KOPT-K1 (cell line): ENCODE measurements around the gene TLR10.
"Not testable (repeated sequence)": the region's sequence is repeated elsewhere in the genome, so short reads cannot be mapped to it uniquely, and the experiment has no call there.

Experiments used
- H3K27ac ChIP-seq: fragments of 200-600 bp; sonication (generic); 2 replicates; pipeline ENCODE4 v1.5.1; 2016; ENCODE audit warnings: antibody characterized with exemption, mild to moderate bottlenecking, low read depth, low read length; ENCODE audit not compliant: poor library complexity, severe bottlenecking
- H3K36me3 ChIP-seq: fragments of 200-600 bp; sonication (generic); 2 replicates; pipeline ENCODE4 v1.5.1; 2017; ENCODE audit warnings: antibody characterized with exemption, mild to moderate bottlenecking, low read length, moderate library complexity; ENCODE audit not compliant: insufficient read depth
- H3K9me3 ChIP-seq: fragments of 200-600 bp; sonication (generic); 2 replicates; pipeline ENCODE4 v1.5.1; 2017; ENCODE audit warnings: antibody characterized with exemption, low read length, mild to moderate bottlenecking; ENCODE audit not compliant: insufficient read depth, poor library complexity, severe bottlenecking

Gene TLR10

DNA sequence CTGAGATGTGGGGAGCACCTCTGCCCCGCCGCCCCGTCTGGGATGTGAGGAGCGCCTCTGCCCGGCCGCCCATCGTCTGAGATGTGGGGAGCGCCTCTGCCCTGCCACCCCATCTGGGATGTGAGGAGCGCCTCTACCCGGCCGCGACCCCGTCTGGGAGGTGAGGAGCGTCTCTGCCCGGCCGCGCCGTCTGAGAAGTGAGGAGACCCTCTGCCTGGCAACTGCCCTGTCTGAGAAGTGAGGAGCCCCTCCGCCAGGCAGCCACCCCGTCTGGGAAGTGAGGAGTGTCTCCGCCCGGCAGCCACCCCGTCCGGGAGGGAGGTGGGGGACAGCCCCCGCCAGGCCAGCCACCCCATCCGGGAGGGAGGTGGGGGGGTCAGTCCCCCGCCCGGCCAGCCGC, 24.7 kb upstream of the TLR10 start:
- H3K36me3 ChIP-seq, H3K27ac ChIP-seq: not testable (repeated sequence)
- H3K9me3 ChIP-seq, result peaks cover 12% of the 10 kb centered on the region

DNA sequence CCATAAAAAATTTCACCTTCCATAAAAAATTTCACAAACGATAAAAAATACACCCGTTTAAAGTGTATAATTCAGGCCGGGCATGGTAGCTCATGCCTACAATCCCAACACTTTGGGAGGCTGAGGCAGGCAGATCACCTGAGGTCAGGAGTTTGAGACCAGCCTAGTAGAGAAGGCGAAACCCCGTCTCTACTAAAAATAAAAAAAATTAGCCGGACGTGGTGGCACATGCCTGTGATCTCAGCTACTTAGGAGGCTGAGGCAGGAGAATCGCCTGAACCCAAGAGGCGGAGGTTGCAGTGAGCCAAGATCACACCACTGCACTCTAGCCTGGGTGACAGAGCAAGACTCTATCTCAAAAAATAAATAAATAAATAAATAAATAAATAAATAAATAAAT, 23.5 kb upstream of the TLR10 start:
- not testable (repeated sequence) for H3K27ac ChIP-seq, H3K36me3 ChIP-seq
- H3K9me3 ChIP-seq, result peaks cover 23% of the 10 kb centered on the region

DNA sequence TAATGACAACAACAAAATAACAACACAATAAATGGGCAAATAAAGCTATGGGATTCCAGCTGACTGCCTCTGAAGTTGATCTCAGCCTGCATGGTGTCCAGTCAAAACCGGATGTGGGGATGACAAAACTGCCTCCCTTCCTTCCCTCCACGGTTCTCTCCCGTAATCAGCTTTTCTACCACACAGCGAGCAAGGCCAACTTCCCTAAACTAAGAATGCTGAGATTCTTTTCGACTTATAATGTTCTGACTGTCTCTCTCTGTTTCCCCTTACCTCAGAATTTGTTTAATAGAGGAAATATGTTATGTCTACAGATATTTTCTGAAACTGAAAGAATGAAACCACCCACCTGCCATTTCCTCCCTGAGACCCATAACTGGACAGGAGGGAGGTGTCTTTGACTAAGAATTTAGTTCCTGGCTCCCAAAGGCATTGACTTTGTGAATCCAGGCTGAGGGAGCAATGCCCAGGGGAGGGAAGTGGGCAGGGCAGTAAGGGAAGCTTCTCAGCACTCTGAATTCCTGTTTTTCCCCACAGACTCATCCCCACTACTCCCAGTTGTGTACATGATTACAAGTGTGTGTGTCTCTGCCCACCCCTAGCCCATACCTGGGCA, 22.8 kb upstream of the TLR10 start:
- Histone ChIP-seq H3K9me3 (peaks cover 24% of the 10 kb centered on the region), H3K27ac (no peak overlapping the region), H3K36me3 (no peaks in the 10 kb centered on the region)

DNA sequence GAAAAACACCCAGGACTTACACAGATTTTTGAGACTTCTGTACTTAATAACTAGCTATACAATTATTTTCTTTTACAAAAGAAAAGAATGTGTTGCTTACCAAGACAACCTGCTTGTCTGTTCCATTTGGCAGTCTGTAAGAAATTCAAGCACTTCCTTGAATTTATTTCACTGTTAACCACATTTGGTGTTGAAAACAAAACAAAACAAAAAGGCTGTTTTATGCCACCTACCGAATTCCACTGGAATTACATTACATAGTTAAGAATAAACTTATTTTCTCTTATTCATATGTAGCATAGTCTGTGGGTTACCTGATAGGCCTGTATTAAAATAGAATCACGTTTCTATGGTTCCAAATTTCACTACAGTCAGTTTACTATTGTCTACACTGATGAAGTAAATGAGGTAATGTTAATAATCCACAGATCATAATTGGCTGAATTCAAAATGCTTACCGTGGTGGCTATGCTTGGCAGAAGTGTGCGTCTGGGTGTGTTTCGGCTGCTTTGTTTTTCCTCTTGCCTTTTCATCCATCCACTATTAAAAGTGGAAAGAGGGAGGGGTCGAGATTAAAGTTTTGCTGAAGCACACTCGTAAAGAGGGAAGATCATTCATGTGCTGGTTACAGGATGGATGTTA, 22.0 kb upstream of the TLR10 start, which contains the start of gene TLR1:
TLR1 (minus strand) TSS at position 138 of the 642 bp plus-strand sequence. CDS start 5,960 bp downstream, outside the sequence.
- Histone ChIP-seq H3K27ac (no peak within 1 kb of the TSS), H3K9me3 (peaks cover 24% of the 10 kb centered on the region)

DNA sequence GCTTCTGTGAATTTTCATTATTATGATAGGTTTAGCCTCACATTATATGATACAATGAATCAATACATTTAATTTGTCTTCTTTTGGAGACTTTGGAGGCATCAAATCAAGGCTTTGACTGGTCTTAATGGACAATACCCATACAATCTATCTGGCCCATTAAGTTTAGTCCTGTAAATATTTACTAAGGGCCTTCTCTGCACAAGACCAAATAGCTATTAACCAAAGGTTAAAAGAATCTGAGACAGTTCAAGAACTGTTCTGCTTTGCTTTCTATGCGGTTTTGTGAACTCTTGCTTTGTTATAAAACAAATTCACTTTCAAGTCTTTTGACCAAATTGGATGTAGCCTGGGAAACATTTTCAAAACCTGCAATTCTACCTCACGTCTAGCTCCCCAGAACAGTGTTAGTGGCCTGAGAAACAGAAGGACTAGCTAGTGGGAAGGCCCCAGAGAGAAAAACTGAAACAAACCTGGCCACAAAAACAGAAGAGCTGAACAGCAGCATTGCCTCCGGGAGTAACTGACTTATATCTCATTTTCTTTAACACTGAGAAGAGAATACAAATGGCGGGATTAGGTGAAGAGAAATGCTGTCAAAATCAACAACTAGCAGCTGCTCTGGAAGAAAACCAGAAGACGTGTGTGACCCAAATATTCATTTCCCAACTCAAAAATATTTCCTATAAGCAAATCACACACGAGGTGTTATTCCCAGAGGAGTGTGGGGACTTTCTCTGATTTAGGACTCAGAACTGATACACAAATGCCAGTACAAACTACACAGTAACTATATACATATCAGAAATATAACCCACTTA, 21.3 kb upstream of the TLR10 start:
- H3K36me3 ChIP-seq, result no peaks in the 10 kb centered on the region
- H3K27ac ChIP-seq, result no peak overlapping the region
- H3K9me3 ChIP-seq, result peaks cover 24% of the 10 kb centered on the region

More for the DNA sequence above, 22.0 kb upstream of the TLR10 start, which contains the start of gene TLR1:
- no peaks in the 10 kb centered on the region for H3K36me3 ChIP-seq

DNA sequence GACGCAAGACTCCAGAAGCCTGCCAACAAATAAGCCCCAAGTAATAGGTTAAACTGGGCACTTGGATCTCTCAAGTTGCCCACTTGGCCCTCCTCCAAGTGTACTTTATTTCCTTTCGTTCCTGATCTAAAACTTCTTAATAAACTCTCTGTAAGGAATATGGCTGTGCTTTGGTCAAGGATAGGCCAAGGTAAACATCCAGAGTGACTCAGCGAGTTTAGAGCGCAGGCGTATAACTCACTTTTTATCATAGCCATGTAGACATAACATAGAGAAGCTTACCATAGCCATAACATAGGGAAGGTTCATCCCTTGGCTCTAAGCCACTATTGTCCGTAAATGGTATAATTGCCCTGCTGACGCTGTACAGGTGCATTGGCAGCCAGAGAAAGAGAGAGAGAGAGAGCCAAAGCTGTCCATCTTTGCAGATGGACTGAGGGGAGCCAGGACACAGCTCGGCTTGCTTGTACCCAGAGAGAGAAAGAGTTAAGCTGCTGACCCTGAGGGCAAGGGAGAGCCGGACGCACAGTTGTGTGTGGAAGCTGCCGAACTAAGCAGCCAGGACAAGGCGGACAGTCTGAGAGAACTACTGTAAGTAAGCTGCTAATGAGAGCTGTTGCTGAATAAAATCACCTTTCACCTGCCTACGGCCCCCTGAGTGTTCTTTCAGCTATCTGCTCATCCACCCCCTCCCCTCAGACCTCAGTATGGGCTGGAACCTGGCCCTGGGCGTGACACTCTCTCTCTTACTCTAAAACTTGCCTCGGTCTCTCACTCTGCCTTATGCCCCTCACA, 20.0 kb upstream of the TLR10 start:
- Histone ChIP-seq H3K36me3 (no peaks in the 10 kb centered on the region), H3K9me3 (peaks cover 24% of the 10 kb centered on the region), H3K27ac (no peak overlapping the region)

DNA sequence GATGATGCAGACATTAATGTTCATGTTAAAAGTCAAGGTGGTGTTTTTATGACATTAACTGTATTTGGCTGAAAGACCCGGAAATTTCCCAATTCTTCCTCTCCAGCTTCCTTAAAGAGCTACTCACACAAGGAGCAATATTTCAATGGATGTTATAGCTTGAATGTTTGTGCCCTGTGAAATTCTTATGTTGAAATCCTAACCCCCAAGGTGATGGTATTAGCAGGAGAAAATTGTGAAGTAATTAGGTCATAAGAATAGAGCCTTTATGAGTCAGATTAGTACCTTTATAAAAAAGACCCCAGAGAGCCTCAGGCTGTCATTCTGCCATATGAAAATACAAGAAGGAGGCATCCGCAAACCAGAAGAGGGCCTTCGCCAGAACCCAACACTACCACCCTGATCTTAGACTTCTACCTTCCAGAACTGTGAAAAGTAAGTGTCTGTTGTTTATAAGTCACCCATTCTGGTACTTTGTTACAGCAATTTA, 18.2 kb upstream of the TLR10 start:
- no peak overlapping the region for H3K27ac ChIP-seq
- H3K36me3 ChIP-seq, result no peaks in the 10 kb centered on the region
- H3K9me3 ChIP-seq, result peaks cover 24% of the 10 kb centered on the region

DNA sequence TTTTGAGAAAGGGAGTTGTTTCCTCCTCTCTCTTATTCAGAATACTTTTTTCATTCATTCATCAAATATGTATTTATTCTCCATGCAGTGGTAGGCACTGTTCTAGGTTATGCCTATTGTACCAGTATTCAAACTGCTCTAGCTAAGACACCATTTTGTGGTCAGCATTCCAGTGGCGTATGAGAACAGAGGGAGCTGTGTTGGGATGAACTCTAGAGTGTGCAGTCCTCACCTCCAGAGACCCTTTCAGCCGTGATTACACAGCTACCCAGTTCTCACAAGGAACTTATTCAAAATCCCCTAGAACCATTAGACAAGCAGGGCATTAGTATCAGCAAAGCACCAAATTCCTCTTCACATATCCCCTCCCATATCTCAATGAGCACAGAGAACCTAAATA, 17.6 kb upstream of the TLR10 start:
- peaks cover 24% of the 10 kb centered on the region for H3K9me3 ChIP-seq
- H3K36me3 ChIP-seq, result no peaks in the 10 kb centered on the region
- H3K27ac ChIP-seq, result no peak overlapping the region

DNA sequence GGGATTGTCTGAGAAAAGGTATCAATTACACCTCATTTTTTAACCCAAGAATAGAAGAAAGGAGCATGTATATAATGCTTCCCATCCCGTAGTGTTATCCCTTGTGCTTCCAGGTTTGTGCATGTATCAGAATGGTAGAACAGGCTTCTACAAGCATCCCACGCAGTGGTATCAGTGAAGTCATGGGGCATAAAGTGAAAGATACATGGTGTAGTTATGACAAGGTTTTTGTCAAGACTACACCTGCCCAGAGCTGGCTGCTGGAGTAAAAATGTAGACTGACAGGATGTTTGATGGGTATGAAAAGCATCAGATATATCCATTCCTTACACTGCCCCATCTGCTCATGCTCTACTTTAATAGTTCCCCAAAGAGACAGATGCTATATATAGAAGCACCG, 12.3 kb upstream of the TLR10 start:
- Histone ChIP-seq H3K36me3 (no peaks in the 10 kb centered on the region), H3K27ac (no peak overlapping the region), H3K9me3 (no peaks in the 10 kb centered on the region)

DNA sequence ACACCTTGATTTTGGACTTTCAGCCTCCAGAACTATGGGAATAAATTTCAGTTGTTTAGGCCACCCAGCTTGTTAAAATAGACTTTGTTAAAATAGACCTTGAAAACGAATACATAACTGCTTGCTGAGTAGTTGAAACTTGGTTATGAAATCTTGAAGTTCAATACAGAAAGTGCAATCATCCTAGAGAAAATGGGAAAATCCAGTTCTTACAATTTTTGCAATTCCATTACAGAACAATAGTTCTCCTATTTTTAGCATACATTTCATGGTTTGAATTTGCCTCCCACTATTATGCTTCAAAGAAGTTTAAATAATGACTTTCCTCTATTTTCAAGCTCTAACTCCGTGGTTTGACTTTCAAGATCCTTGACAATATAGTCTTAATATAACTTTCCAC, 11.3 kb upstream of the TLR10 start:
- H3K36me3 ChIP-seq, result no peaks in the 10 kb centered on the region
- no peaks in the 10 kb centered on the region for H3K9me3 ChIP-seq
- no peak overlapping the region for H3K27ac ChIP-seq

DNA sequence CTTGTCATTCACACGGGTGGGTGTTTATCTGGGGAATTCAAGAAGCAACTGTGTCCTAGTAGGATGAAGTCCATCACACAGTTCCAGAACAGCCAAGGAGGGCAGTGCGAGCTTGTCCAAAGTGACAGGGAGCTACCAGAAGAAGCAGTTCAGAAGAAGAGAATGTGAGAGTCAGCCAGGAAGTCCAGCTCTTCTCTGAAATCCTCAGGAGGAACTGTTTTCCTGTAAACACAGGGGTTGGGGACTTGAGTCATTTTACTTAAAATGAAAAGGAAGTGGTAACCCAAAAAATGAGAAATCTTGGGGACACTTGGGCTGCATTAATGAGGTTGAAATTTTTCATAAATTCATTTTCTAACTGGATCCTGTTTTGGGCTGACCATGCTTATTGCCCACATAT, 8.2 kb upstream of the TLR10 start:
- Histone ChIP-seq H3K9me3 (no peaks in the 10 kb centered on the region), H3K36me3 (no peaks in the 10 kb centered on the region), H3K27ac (no peak overlapping the region)

DNA sequence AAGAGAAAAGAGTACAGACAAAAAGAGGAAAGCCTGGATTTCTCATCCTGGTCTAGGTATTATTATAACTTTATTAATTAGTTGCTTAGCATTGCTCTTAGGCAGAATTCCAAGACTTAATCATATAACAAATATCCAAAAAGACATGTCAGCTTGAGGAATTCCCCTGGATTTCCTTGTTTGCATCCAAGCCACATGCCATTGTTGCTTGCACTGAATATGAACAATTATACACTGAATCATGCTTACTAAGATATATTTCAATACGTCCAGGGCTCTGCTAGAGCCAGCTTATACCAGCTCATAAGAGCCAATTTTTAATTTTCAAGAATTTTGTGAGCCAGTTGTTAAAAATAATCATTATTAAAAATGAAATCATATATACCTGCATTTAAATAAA, 5.5 kb upstream of the TLR10 start:
- H3K36me3 ChIP-seq, result no peaks in the 10 kb centered on the region
- no peaks in the 10 kb centered on the region for H3K9me3 ChIP-seq
- H3K27ac ChIP-seq, result no peak overlapping the region

DNA sequence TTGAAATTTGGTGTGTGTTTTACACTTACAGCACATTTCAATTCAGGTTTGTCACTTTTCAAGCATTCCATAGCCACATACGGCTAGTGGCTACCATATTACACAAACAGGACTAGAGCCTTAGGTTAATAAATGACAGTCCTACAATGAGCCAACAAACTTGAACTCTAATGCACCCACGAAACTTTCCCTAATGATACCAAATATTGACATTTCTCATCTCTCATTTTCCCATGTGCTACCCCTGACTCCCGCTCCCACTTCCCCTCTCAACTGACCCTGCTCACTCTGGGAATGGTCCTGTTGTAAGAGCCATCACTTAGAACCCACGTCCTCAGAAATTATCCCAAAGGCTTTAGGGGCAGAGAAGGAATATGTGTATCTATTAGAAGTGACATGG, 4.9 kb upstream of the TLR10 start:
- Histone ChIP-seq H3K9me3 (no peaks in the 10 kb centered on the region), H3K27ac (no peak overlapping the region)

DNA sequence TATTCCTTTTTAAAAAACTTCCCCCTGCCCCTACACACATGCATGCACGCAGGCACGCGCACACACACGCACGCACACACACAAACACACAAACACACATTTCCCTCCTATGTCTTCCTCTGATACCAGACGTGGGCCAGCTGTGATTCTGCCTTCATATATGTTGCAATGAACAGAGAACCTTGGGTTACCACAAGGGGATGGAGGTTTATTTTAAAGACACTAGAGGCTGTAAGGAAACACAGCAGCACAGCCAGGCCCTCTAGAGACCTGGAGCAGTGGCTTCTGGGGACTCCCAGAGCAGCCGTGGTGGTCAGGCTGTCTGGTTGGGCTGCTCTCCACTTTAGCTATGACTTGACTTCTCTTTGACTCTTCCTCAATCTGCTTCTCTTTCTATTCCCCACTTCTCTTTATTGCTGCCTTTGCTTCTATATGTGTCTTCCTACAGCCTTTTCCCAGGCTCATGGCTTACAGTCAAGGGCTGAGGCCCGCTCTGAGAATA, 3.2 kb upstream of the TLR10 start:
- Histone ChIP-seq H3K36me3 (no peaks in the 10 kb centered on the region), H3K27ac (no peak overlapping the region), H3K9me3 (no peaks in the 10 kb centered on the region)

More for the DNA sequence above, 4.9 kb upstream of the TLR10 start:
- no peaks in the 10 kb centered on the region for H3K36me3 ChIP-seq
